ENCODE measurements around the gene EPAS1. TPM values are rescaled to one million over a fixed set of nuclear protein-coding genes. Genes with fewer than 3 reads are reported as not detected.

The EPAS1 gene
- total RNA-seq, 2 experiments from 2014 or later: 4.2 to 5.4 TPM

DNA sequence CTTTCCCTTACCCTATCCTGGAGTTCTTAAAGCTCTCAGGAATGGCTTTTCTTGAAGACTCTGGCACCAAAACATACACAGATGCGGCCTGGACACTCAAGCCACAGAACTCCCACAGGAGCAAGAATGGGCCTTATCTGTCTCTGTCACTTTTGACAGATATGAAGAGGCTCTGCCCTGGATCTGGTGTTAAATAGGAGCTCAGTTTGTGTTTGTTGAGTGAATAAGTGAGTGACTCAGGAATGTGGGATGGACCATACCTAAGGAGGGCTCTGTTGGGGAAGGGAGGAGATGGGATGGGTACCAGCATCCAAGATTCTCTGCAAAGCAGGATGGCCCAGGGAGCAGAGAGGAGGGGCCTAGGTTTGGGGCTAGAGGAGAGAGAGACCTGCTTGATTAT is 33.9 kb upstream of the EPAS1 start:
- Histone ChIP-seq H3K4me3 (ENCODE audit: low read length) (no peak overlapping the region), H3K36me3 (ENCODE audit: insufficient read depth, low read length) (no peaks in the 10 kb centered on the region), H3K9me3 (ENCODE audit: control insufficient read depth in 1 of 2, insufficient read depth in 1 of 2, low read length in 2 of 2) (no peaks in the 10 kb centered on the region), H3K4me1 (ENCODE audit: insufficient read depth, low read length) (no peaks in the 10 kb centered on the region), H3K27ac (ENCODE audit: low read depth in 1 of 2, low read length in 2 of 2) (no peak overlapping the region), H3K27me3 (ENCODE audit: control insufficient read depth in 1 of 2, insufficient read depth in 2 of 2, low read length in 2 of 2) (no peaks in the 10 kb centered on the region)
- Mint-ChIP-seq H3K4me3 (no peak overlapping the region), H3K27ac (no peak overlapping the region), H3K4me1 (ENCODE audit: low read depth) (no peaks in the 10 kb centered on the region), H3K27me3 (no peaks in the 10 kb centered on the region), H3K9me3 (no peaks in the 10 kb centered on the region), H3K36me3 (ENCODE audit: low read depth) (no peaks in the 10 kb centered on the region)
- DNase-seq: no peak
- no peak for ATAC-seq (ENCODE audit: poor library complexity)
- CTCF ChIA-PET: no interaction called here
- TF ChIP-seq, protein P1, sequence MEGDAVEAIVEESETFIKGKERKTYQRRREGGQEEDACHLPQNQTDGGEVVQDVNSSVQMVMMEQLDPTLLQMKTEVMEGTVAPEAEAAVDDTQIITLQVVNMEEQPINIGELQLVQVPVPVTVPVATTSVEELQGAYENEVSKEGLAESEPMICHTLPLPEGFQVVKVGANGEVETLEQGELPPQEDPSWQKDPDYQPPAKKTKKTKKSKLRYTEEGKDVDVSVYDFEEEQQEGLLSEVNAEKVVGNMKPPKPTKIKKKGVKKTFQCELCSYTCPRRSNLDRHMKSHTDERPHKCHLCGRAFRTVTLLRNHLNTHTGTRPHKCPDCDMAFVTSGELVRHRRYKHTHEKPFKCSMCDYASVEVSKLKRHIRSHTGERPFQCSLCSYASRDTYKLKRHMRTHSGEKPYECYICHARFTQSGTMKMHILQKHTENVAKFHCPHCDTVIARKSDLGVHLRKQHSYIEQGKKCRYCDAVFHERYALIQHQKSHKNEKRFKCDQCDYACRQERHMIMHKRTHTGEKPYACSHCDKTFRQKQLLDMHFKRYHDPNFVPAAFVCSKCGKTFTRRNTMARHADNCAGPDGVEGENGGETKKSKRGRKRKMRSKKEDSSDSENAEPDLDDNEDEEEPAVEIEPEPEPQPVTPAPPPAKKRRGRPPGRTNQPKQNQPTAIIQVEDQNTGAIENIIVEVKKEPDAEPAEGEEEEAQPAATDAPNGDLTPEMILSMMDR (IDR thresholded peaks at IDR 0.05): no peak
- intact Hi-C loops (cut with DNase I, micrococcal nuclease): no loop called here
- POLR2A ChIA-PET: no interaction called here

DNA sequence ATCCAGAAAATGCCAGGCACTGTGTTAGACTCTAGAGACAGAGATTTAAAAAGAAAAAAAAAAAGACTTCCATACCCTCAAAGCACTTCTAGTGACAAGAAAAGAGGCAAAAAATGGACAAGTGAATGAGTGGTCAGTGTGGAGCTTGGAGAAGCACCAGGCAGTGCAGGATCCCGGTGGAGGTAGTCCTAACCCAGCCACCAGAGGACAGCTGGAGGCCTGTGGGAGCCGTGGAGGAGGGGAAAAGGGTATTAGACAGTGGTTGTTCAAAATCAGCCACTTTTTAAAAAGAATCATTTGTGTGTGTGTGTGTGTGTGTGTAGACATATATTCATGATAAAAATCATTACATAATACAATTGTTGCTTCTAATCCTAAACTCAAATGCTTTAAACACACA is 32.8 kb upstream of the EPAS1 start:
- Mint-ChIP-seq H3K9me3 (no peaks in the 10 kb centered on the region), H3K4me3 (no peak overlapping the region), H3K27me3 (no peaks in the 10 kb centered on the region), H3K4me1 (ENCODE audit: low read depth) (no peaks in the 10 kb centered on the region), H3K27ac (no peak overlapping the region), H3K36me3 (ENCODE audit: low read depth) (no peaks in the 10 kb centered on the region)
- no peaks in the 10 kb centered on the region for H3K4me1 ChIP-seq (ENCODE audit: insufficient read depth, low read length)
- no peaks in the 10 kb centered on the region for H3K9me3 ChIP-seq (ENCODE audit: control insufficient read depth in 1 of 2, insufficient read depth in 1 of 2, low read length in 2 of 2)
- ChIA-PET CTCF (no interaction called here), POLR2A (no interaction called here)
- DNase-seq (no peak), ATAC-seq (ENCODE audit: poor library complexity) (no peak)
- no peak overlapping the region for H3K27ac ChIP-seq (ENCODE audit: low read depth in 1 of 2, low read length in 2 of 2)
- no peaks in the 10 kb centered on the region for H3K36me3 ChIP-seq (ENCODE audit: insufficient read depth, low read length)
- intact Hi-C loops (cut with DNase I, micrococcal nuclease): no loop called here
- H3K4me3 ChIP-seq (ENCODE audit: low read length): no peak overlapping the region
- no peaks in the 10 kb centered on the region for H3K27me3 ChIP-seq (ENCODE audit: control insufficient read depth in 1 of 2, insufficient read depth in 2 of 2, low read length in 2 of 2)
- TF ChIP-seq, protein P1 (IDR thresholded peaks at IDR 0.05): no peak

DNA sequence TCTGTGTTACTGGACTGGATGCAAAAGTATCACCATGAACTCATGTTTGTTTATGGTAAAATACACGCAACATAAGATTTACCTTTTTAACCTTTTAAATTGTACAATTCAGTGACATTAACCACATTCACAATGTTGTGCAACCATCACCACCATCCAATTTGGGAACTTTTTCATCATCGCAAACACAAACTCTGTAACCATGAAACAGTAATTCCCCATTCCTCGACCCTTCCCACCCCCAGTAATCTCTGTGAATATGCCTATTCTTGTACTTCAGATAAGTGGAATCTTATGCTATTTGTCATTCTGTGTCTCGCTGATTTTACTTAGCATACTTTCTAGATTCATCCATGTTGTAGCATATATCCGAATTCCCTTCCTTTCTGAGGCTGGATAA is 31.1 kb upstream of the EPAS1 start:
- CTCF ChIA-PET: no interaction called here
- no peak overlapping the region for H3K4me3 ChIP-seq (ENCODE audit: low read length)
- TF ChIP-seq, protein P1 (IDR thresholded peaks at IDR 0.05): no peak
- Mint-ChIP-seq H3K27ac (no peak overlapping the region), H3K4me1 (ENCODE audit: low read depth) (no peaks in the 10 kb centered on the region), H3K36me3 (ENCODE audit: low read depth) (no peaks in the 10 kb centered on the region), H3K9me3 (no peaks in the 10 kb centered on the region), H3K27me3 (no peaks in the 10 kb centered on the region), H3K4me3 (no peak overlapping the region)
- no peak overlapping the region for H3K27ac ChIP-seq (ENCODE audit: low read depth in 1 of 2, low read length in 2 of 2)
- H3K36me3 ChIP-seq (ENCODE audit: insufficient read depth, low read length): no peaks in the 10 kb centered on the region
- DNase-seq: no peak
- no peak for ATAC-seq (ENCODE audit: poor library complexity)
- no peaks in the 10 kb centered on the region for H3K9me3 ChIP-seq (ENCODE audit: control insufficient read depth in 1 of 2, insufficient read depth in 1 of 2, low read length in 2 of 2)
- POLR2A ChIA-PET: no interaction called here
- no peaks in the 10 kb centered on the region for H3K27me3 ChIP-seq (ENCODE audit: control insufficient read depth in 1 of 2, insufficient read depth in 2 of 2, low read length in 2 of 2)
- H3K4me1 ChIP-seq (ENCODE audit: insufficient read depth, low read length): no peaks in the 10 kb centered on the region
- intact Hi-C loops (cut with DNase I, micrococcal nuclease): no loop called here

Data from CD4-positive, alpha-beta T cell (primary cell).